ENCODE results near the gene ZFHX3.

ZFHX3 gene

DNA sequence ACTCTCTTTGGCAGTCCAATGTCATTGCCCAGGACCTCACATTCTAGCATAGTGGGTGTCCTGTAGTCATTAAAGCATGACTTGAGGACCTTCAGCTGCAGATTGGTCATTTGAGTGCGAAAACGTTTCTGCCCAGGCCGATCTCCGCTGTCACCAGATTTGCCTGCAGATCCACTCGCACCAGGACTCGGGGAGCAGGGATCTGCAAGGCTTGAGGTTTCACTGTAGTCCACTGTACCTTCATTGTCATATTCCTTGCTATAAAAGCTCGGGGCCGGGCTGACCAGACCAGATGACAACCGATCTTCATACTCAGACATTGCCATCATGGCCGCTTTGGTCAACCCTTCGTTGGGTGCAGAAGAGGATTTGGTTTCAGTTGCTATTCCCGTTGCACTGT is 254.2 kb downstream of the ZFHX3 start:
- TF ChIP-seq TEAD4 (IDR thresholded peaks at IDR 0.05) (no peak), ZBTB7A (IDR thresholded peaks at IDR 0.05; ENCODE audit: low read depth) (no peak), EP300 (IDR thresholded peaks at IDR 0.05; ENCODE audit: borderline replicate concordance) (no peak), MAX (IDR thresholded peaks at IDR 0.05) (no peak), REST (IDR thresholded peaks at IDR 0.05; ENCODE audit: low read depth) (no peak), RAD21 (IDR thresholded peaks at IDR 0.05; ENCODE audit: low read depth) (no peak), EGR1 (IDR thresholded peaks at IDR 0.05) (no peak), TCF12 (IDR thresholded peaks at IDR 0.05; ENCODE audit: low read depth) (no peak), YY1 (IDR thresholded peaks at IDR 0.05; ENCODE audit: low read depth) (no peak), FOXM1 (IDR thresholded peaks at IDR 0.05; ENCODE audit: borderline replicate concordance, low read depth) (no peak), CREB1 (IDR thresholded peaks at IDR 0.05; ENCODE audit: low read depth) (no peak), CEBPB (IDR thresholded peaks at IDR 0.05) (no peak), NFIC (IDR thresholded peaks at IDR 0.05) (no peak), TAF1 (IDR thresholded peaks at IDR 0.05; ENCODE audit: low read depth) (no peak), USF1 (IDR thresholded peaks at IDR 0.05) (no peak)

DNA sequence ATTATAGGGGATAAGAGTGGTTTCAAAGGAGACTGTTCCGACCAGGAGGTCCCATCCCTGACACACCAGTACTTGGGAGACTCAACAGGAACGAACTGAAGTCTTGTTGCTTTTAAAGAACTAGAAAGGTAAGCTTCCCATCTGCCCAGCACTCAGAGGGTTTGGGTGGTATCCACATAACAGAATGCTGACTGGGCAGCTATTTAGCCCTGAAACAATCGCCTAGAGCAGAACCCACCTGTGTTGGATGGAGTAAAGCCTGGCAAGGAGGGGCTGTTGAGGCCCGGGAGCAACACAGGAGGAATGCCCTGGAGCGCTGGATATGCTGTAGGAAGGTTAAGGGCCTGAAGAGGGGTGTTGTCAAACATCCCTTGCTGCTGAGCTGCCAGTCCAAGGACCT is 254.9 kb downstream of the ZFHX3 start:
- TF ChIP-seq RAD21 (IDR thresholded peaks at IDR 0.05; ENCODE audit: low read depth) = no peak
- no peak for TF ChIP-seq CEBPB (IDR thresholded peaks at IDR 0.05)

DNA sequence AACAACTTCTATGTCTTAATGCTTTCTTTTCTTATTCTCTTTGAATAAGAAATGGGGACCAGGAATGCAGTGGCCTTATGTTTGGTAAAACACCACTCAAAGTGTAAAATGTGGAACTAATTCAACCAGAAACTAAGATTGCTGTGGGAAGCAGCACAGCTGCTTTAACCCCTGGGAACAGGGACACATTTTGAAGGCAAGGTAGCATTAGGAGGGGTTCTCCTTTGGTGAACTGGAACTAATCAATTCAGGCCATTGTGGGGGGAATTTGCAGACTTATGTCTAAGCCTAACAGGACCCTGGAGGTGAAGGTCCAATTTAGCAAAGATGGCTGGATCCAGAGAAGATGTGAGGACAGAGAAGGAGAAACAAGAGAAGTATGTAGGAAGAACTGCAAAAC is 256.1 kb downstream of the ZFHX3 start:
- no peak for TF ChIP-seq CREB1 (IDR thresholded peaks at IDR 0.05; ENCODE audit: low read depth)
- TF ChIP-seq TEAD4 (IDR thresholded peaks at IDR 0.05) = no peak

- no peak for TF ChIP-seq REST (IDR thresholded peaks at IDR 0.05; ENCODE audit: low read depth)
- no peak for TF ChIP-seq CEBPB (IDR thresholded peaks at IDR 0.05)
- TF ChIP-seq FOXM1 (IDR thresholded peaks at IDR 0.05; ENCODE audit: borderline replicate concordance, low read depth) = no peak
- TF ChIP-seq NFIC (IDR thresholded peaks at IDR 0.05) = no peak
- no peak for TF ChIP-seq TCF12 (IDR thresholded peaks at IDR 0.05; ENCODE audit: low read depth)
- TF ChIP-seq TAF1 (IDR thresholded peaks at IDR 0.05; ENCODE audit: low read depth) = no peak
- no peak for TF ChIP-seq TEAD4 (IDR thresholded peaks at IDR 0.05)
- TF ChIP-seq EGR1 (IDR thresholded peaks at IDR 0.05) = no peak
- TF ChIP-seq ZBTB7A (IDR thresholded peaks at IDR 0.05; ENCODE audit: low read depth) = no peak
- TF ChIP-seq EP300 (IDR thresholded peaks at IDR 0.05; ENCODE audit: borderline replicate concordance) = no peak
- TF ChIP-seq USF1 (IDR thresholded peaks at IDR 0.05) = no peak
- no peak for TF ChIP-seq YY1 (IDR thresholded peaks at IDR 0.05; ENCODE audit: low read depth)
- TF ChIP-seq MAX (IDR thresholded peaks at IDR 0.05) = no peak
- TF ChIP-seq CREB1 (IDR thresholded peaks at IDR 0.05; ENCODE audit: low read depth) = no peak
- no peak for TF ChIP-seq RAD21 (IDR thresholded peaks at IDR 0.05; ENCODE audit: low read depth)
Observed at GRCh38 chr16:72789921-72790320, 258.0 kb downstream of the ZFHX3 start.

DNA sequence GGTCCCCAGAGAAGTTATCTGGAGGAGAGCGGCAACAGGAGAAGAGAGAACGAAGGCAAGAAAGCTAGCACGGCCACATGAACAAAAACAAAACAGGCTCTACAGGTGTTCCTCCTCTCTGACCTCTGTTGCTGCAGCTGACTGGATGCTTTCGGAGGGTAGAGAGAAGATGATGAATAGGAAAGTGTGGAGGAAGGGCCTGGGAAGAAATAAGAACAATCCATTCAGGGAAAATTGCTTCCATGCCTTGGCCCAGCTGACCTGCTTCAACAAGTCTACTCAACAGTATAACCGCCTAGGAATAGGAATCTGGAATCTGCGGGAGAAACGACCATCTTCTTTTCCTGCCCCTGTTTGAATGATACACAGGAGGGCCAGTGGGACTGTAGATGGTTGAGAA is 258.5 kb downstream of the ZFHX3 start:
- TF ChIP-seq CREB1 (IDR thresholded peaks at IDR 0.05; ENCODE audit: low read depth) (no peak), YY1 (IDR thresholded peaks at IDR 0.05; ENCODE audit: low read depth) (no peak), REST (IDR thresholded peaks at IDR 0.05; ENCODE audit: low read depth) (no peak), EP300 (IDR thresholded peaks at IDR 0.05; ENCODE audit: borderline replicate concordance) (no peak), FOXM1 (IDR thresholded peaks at IDR 0.05; ENCODE audit: borderline replicate concordance, low read depth) (no peak), ZBTB7A (IDR thresholded peaks at IDR 0.05; ENCODE audit: low read depth) (no peak), NFIC (IDR thresholded peaks at IDR 0.05) (no peak), MAX (IDR thresholded peaks at IDR 0.05) (no peak), TCF12 (IDR thresholded peaks at IDR 0.05; ENCODE audit: low read depth) (no peak), RAD21 (IDR thresholded peaks at IDR 0.05; ENCODE audit: low read depth) (no peak), TAF1 (IDR thresholded peaks at IDR 0.05; ENCODE audit: low read depth) (no peak), TEAD4 (IDR thresholded peaks at IDR 0.05) (no peak), USF1 (IDR thresholded peaks at IDR 0.05) (no peak), EGR1 (IDR thresholded peaks at IDR 0.05) (no peak), CEBPB (IDR thresholded peaks at IDR 0.05) (no peak)
